HL-60 (cell line): ENCODE results near the gene DGKI.
"Not testable (repeated sequence)": the region's sequence is repeated elsewhere in the genome, so short reads cannot be mapped to it uniquely, and the experiment has no call there.

Source experiments
- DNase-seq, 2 experiments: peaks; one replicate each; pipeline ENCODE4 v3.0.0-alpha.2; 2010 to 2020; ENCODE audit warnings: low read depth in 1 of 2, low spot score in 1 of 2
- H3K27ac ChIP-seq: fragments of 250-450 bp; sonication (Bioruptor Pico); replicated peaks from 2 replicates; pipeline ENCODE4 v1.5.1; 2020; ENCODE audit warnings: mild to moderate bottlenecking, moderate library complexity
- H3K27me3 ChIP-seq: fragments of 250-450 bp; sonication (Bioruptor Pico); 2 replicates; pipeline ENCODE4 v1.5.1; 2021; ENCODE audit warnings: mild to moderate bottlenecking, moderate library complexity; ENCODE audit not compliant: insufficient read depth, poor library complexity, severe bottlenecking
- H3K4me3 ChIP-seq: replicated peaks from 2 replicates; pipeline ENCODE4 v1.5.1; 2011; ENCODE audit warnings: mild to moderate bottlenecking, control low read depth, low read length; ENCODE audit not compliant: insufficient read depth
- GABPA ChIP-seq: IDR thresholded peaks from 2 replicates; pipeline ENCODE4 v1.6.1; 2012; ENCODE audit warnings: low read depth
- POLR2AphosphoS5 ChIP-seq: IDR thresholded peaks from 2 replicates; pipeline ENCODE4 v1.6.1; 2012; ENCODE audit warnings: low read depth
- SPI1 ChIP-seq: IDR thresholded peaks from 2 replicates; pipeline ENCODE4 v1.6.1; 2012; ENCODE audit warnings: low read depth, mild to moderate bottlenecking, borderline replicate concordance
- TF ChIP-seq, protein P1 (sequence below): IDR thresholded peaks from one replicate; pipeline ENCODE4 v1.5.1; 2011; ENCODE audit warnings: low read length, control low read depth, inconsistent platforms; ENCODE audit not compliant: insufficient read depth
- TF ChIP-seq, protein P2 (sequence below): IDR thresholded peaks from 2 replicates; pipeline ENCODE4 v1.6.1; 2012; ENCODE audit warnings: low read depth; ENCODE audit not compliant: insufficient replicate concordance

The DGKI gene

DNA sequence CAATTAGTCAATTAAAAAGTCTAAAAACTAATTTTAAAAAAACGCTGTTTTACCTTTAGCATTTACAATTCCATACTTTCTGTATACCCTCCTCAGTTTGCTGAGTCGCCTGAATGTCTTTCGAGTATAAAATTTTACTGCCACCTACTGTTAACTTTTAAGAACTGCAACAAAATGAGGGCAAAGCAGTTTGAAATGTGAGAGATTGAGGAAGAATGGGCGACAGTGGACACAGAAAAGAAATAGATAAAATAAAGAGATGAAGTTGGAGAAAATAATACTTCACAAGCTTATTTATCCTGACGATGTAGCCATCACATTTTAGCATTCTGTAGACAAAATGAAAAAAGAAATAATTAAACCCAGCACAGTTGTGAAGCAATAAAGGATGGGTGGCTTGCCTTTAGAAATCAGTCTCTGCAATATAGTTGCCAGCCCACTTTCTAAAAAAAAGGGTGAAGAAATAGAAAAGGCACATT is 392.5 kb downstream of the DGKI start:
- Histone ChIP-seq H3K27ac (no peak overlapping the region), H3K27me3 (no peaks in the 10 kb centered on the region), H3K4me3 (no peak overlapping the region)
- DNase-seq, result no peak
- TF ChIP-seq, protein P1, sequence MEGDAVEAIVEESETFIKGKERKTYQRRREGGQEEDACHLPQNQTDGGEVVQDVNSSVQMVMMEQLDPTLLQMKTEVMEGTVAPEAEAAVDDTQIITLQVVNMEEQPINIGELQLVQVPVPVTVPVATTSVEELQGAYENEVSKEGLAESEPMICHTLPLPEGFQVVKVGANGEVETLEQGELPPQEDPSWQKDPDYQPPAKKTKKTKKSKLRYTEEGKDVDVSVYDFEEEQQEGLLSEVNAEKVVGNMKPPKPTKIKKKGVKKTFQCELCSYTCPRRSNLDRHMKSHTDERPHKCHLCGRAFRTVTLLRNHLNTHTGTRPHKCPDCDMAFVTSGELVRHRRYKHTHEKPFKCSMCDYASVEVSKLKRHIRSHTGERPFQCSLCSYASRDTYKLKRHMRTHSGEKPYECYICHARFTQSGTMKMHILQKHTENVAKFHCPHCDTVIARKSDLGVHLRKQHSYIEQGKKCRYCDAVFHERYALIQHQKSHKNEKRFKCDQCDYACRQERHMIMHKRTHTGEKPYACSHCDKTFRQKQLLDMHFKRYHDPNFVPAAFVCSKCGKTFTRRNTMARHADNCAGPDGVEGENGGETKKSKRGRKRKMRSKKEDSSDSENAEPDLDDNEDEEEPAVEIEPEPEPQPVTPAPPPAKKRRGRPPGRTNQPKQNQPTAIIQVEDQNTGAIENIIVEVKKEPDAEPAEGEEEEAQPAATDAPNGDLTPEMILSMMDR, result peak; percentile 36
- TF ChIP-seq, protein P2, sequence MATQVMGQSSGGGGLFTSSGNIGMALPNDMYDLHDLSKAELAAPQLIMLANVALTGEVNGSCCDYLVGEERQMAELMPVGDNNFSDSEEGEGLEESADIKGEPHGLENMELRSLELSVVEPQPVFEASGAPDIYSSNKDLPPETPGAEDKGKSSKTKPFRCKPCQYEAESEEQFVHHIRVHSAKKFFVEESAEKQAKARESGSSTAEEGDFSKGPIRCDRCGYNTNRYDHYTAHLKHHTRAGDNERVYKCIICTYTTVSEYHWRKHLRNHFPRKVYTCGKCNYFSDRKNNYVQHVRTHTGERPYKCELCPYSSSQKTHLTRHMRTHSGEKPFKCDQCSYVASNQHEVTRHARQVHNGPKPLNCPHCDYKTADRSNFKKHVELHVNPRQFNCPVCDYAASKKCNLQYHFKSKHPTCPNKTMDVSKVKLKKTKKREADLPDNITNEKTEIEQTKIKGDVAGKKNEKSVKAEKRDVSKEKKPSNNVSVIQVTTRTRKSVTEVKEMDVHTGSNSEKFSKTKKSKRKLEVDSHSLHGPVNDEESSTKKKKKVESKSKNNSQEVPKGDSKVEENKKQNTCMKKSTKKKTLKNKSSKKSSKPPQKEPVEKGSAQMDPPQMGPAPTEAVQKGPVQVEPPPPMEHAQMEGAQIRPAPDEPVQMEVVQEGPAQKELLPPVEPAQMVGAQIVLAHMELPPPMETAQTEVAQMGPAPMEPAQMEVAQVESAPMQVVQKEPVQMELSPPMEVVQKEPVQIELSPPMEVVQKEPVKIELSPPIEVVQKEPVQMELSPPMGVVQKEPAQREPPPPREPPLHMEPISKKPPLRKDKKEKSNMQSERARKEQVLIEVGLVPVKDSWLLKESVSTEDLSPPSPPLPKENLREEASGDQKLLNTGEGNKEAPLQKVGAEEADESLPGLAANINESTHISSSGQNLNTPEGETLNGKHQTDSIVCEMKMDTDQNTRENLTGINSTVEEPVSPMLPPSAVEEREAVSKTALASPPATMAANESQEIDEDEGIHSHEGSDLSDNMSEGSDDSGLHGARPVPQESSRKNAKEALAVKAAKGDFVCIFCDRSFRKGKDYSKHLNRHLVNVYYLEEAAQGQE, result no peak

DNA sequence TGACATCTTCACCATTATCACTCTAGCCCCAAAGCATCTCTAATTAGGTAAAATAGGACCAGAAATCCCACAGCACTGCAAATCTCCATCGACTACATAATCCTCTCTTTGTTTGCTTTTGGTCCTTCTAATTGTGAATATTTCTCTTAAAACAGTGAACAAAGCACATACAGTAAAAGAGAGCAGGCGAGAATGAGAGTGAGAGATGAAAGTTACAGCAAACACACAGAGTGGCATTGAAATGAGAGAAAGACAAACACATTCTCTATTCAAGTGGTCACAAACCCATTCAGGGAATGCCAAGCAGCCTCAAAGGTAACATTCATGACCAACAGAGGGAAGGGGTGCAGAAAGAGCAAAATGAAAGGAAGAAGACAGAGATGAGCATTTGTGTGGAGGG is 393.4 kb downstream of the DGKI start:
- no peak overlapping the region for H3K4me3 ChIP-seq
- no peak overlapping the region for H3K27ac ChIP-seq
- no peak for DNase-seq
- TF ChIP-seq, protein P2, result no peak
- no peaks in the 10 kb centered on the region for H3K27me3 ChIP-seq

DNA sequence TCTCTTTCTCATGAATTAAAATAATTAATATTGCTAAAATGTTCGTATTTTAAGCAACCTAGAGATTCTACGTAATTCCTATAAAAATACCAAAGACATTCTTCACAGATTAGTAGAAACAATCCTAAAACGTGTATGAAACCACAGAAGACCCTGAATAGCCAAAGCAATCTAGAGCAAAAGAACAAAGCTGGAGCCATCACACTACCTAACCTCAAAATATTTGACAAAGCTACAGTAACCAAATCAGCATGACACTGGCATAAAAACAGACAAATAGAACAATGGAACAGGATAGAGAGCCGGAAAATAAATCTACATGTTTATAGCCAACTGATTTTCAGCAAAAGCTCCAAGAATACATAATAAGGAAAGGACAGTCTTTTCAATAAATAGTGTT is 397.8 kb downstream of the DGKI start:
- no peaks in the 10 kb centered on the region for H3K27me3 ChIP-seq
- H3K4me3 ChIP-seq, result no peak overlapping the region
- H3K27ac ChIP-seq, result no peak overlapping the region
- no peak for DNase-seq
- TF ChIP-seq POLR2AphosphoS5, result no peak
- TF ChIP-seq, protein P1, result no peak
- no peak for TF ChIP-seq SPI1
- TF ChIP-seq GABPA, result no peak
- TF ChIP-seq, protein P2, result no peak

DNA sequence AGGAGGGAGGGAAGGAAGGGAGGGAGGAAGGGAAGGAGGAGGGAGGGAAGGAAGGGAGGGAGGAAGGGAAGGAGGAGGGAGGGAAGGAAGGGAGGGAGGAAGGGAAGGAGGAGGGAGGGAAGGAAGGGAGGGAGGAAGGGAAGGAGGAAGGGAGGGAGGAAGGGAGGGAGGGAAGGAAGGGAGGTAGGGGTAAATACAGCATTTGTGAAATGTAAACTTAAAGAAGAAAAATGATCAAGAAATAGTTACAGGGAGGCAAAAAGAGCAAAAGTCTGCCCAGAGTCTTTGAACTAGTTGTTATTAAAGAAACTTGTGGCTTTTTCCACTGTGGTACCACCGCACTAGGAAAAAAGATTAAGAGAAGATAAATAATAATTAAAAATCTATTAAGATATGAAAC is 398.2 kb downstream of the DGKI start:
- not testable (repeated sequence) for H3K27ac ChIP-seq, H3K4me3 ChIP-seq, H3K27me3 ChIP-seq, DNase-seq
